HCT116 (cell line): ENCODE measurements around the gene CD82. TPM values are rescaled to one million over a fixed set of nuclear protein-coding genes. Genes with fewer than 3 reads are reported as not detected.

Source experiments
- ATAC-seq: fragments of 200-7000 bp; cut with Tn5 transposase; 2 replicates; pipeline ENCODE4 v1.9.1; 2020; ENCODE audit warnings: mild to moderate bottlenecking, moderate library complexity
- BruUV-seq: library from RNA; stranded (reverse); fragments of 400-500 nt; replicated peaks from 2 replicates; lab custom pipeline; 2021; lab: Mats Ljungman, UMichigan
- CTCF ChIA-PET: fragments of 300-600 bp; sonication (Branson Sonifier 250); formaldehyde crosslinking; loops from one replicate; lab custom pipeline; 2021; ENCODE audit warnings: antibody characterized with exemption; lab: Charles Lee
- POLR2A ChIA-PET: fragments of 300-600, 350-600 bp; sonication (Branson Sonifier 250); formaldehyde crosslinking; loops from one replicate; lab custom pipeline; 2021; ENCODE audit warnings: antibody characterized with exemption; lab: Charles Lee
- RAD21 ChIA-PET, 2 experiments: fragments of 300-600 bp; sonication (Branson Sonifier 250); formaldehyde crosslinking; loops; one replicate each; lab custom pipeline; 2023; ENCODE audit warnings: low total read pairs in 2 of 2; ENCODE audit not compliant: uncharacterized antibody in 2 of 2, unreplicated experiment in 2 of 2, low non-redundant PET in 1 of 2; lab: Charles Lee
- DNase-seq: peaks from one replicate; pipeline ENCODE4 v3.0.0-alpha.2; 2010; ENCODE audit warnings: low read depth, low spot score
- H2AFZ ChIP-seq: fragments of 200-600 bp; shearing (Covaris generic), sonication (generic); 2 replicates; pipeline ENCODE4 v1.6.1; 2017; ENCODE audit warnings: low read depth, mixed run types, mixed read lengths, antibody characterized with exemption, low read length; ENCODE audit not compliant: poor library complexity, severe bottlenecking
- H3K27ac ChIP-seq: 2 replicates; pipeline ENCODE4 v1.5.1; 2012; ENCODE audit warnings: low read depth, low read length
- H3K27me3 ChIP-seq: fragments of 200-600 bp; sonication (generic); 2 replicates; pipeline ENCODE4 v1.6.1; 2016; ENCODE audit warnings: mixed run types, low read length, mixed read lengths; ENCODE audit not compliant: insufficient read depth
- H3K36me3 ChIP-seq, 2 experiments: fragments of 200-500 bp in 1 of 2; fragments of 200-600 bp in 1 of 2; sonication (Bioruptor generic) in 1 of 2; sonication (generic) in 1 of 2; 2 replicates each; pipeline versions ENCODE4 v1.5.1 to v1.6.1; 2014 to 2016; ENCODE audit warnings: low read length in 2 of 2, inconsistent platforms in 1 of 2, mixed read lengths in 1 of 2, mixed run types in 1 of 2; ENCODE audit not compliant: insufficient read depth in 2 of 2, control insufficient read depth in 1 of 2
- H3K4me1 ChIP-seq, 2 experiments: fragments of 200-600 bp in 1 of 2; sonication (generic) in 1 of 2; 2 replicates each; pipeline versions ENCODE4 v1.5.1 to v1.6.1; 2012 to 2017; ENCODE audit warnings: low read length in 2 of 2, inconsistent platforms in 1 of 2, mild to moderate bottlenecking in 1 of 2, mixed read lengths in 1 of 2, mixed run types in 1 of 2, moderate library complexity in 1 of 2; ENCODE audit not compliant: insufficient read depth in 2 of 2, control insufficient read depth in 1 of 2
- H3K4me2 ChIP-seq: fragments of 200-600 bp; sonication (generic); 2 replicates; pipeline ENCODE4 v1.6.1; 2017; ENCODE audit warnings: mixed run types, low read length, mixed read lengths
- H3K4me3 ChIP-seq, 2 experiments: fragments of 200-600 bp in 1 of 2; sonication (generic) in 1 of 2; replicated peaks in 1 of 2; 2 replicates each; pipeline ENCODE4 v1.5.1; 2011 to 2016; ENCODE audit warnings: low read length in 2 of 2, control low read depth in 1 of 2, low read depth in 1 of 2, mild to moderate bottlenecking in 1 of 2, mixed read lengths in 1 of 2, mixed run types in 1 of 2
- H3K79me2 ChIP-seq: fragments of 200-600 bp; sonication (generic); 2 replicates; pipeline ENCODE4 v1.6.1; 2017; ENCODE audit warnings: mild to moderate bottlenecking, mixed run types, low read length, moderate library complexity, mixed read lengths; ENCODE audit not compliant: insufficient read depth
- H3K9ac ChIP-seq: fragments of 200-600 bp; sonication (generic); 2 replicates; pipeline ENCODE4 v1.6.1; 2016; ENCODE audit warnings: low read length, mixed read lengths
- H3K9me2 ChIP-seq: fragments of 200-600 bp; sonication (generic), shearing (Covaris generic); 2 replicates; pipeline ENCODE4 v1.6.1; 2017; ENCODE audit warnings: mixed run types, mild to moderate bottlenecking, moderate library complexity; ENCODE audit not compliant: insufficient read depth
- H3K9me3 ChIP-seq, 2 experiments: fragments of 200-500 bp in 1 of 2; fragments of 200-600 bp in 1 of 2; sonication (Bioruptor generic) in 1 of 2; sonication (generic) in 1 of 2; 2 replicates each; pipeline ENCODE4 v1.6.1; 2014 to 2017; ENCODE audit warnings: low read length in 2 of 2, mixed read lengths in 2 of 2, inconsistent platforms in 1 of 2, low read depth in 1 of 2, mild to moderate bottlenecking in 1 of 2, mixed run types in 1 of 2, moderate library complexity in 1 of 2; ENCODE audit not compliant: control insufficient read depth in 1 of 2, insufficient read depth in 1 of 2
- H4K20me1 ChIP-seq: fragments of 200-600 bp; sonication (generic), shearing (Covaris generic); 2 replicates; pipeline ENCODE4 v1.6.1; 2017; ENCODE audit warnings: mixed run types, mild to moderate bottlenecking, moderate library complexity; ENCODE audit not compliant: insufficient read depth
- CEBPB ChIP-seq: IDR thresholded peaks from 2 replicates; pipeline ENCODE4 v1.6.1; 2012; ENCODE audit warnings: low read depth
- CTCF ChIP-seq, 3 experiments: fragments of 200-600 bp in 1 of 3; sonication (generic) in 1 of 3; IDR thresholded peaks in 2 of 3; conservative IDR thresholded peaks in 1 of 3; 2 replicates each; pipeline ENCODE4 v1.5.1; 2012 to 2017; ENCODE audit warnings: low read depth in 2 of 3, low read length in 2 of 3, antibody characterized with exemption in 1 of 3, borderline replicate concordance in 1 of 3, control low read depth in 1 of 3, mild to moderate bottlenecking in 1 of 3, mixed read lengths in 1 of 3, mixed run types in 1 of 3, moderate library complexity in 1 of 3; ENCODE audit not compliant: insufficient read depth in 1 of 3
- ELF1 ChIP-seq: IDR thresholded peaks from 2 replicates; pipeline ENCODE4 v1.6.1; 2012; ENCODE audit warnings: low read depth, borderline replicate concordance
- EZH2 ChIP-seq: fragments of 200-600 bp; sonication (generic); IDR thresholded peaks from 2 replicates; pipeline ENCODE4 v1.6.1; 2017; ENCODE audit warnings: antibody characterized with exemption, mixed run types
- EZH2phosphoT487 ChIP-seq: fragments of 200-600 bp; IDR thresholded peaks from 2 replicates; pipeline ENCODE4 v1.6.1; 2018; ENCODE audit warnings: antibody characterized with exemption, borderline replicate concordance
- FOSL1 ChIP-seq: IDR thresholded peaks from 2 replicates; pipeline ENCODE4 v1.6.1; 2012; ENCODE audit warnings: low read depth
- POLR2A ChIP-seq: IDR thresholded peaks from 2 replicates; pipeline ENCODE4 v1.7.0; 2011; ENCODE audit warnings: borderline replicate concordance; ENCODE audit not compliant: insufficient read depth, insufficient read length; ENCODE audit errors: extremely low read depth
- POLR2AphosphoS5 ChIP-seq: IDR thresholded peaks from 2 replicates; pipeline ENCODE4 v1.6.1; 2011; ENCODE audit warnings: mild to moderate bottlenecking, low read depth, low read length, moderate library complexity
- RAD21 ChIP-seq: IDR thresholded peaks from 2 replicates; pipeline ENCODE4 v1.6.1; 2012; ENCODE audit warnings: low read depth, mild to moderate bottlenecking
- SIN3A ChIP-seq: IDR thresholded peaks from 2 replicates; pipeline ENCODE4 v1.6.1; 2012; ENCODE audit warnings: low read depth
- SRF ChIP-seq: IDR thresholded peaks from 2 replicates; pipeline ENCODE4 v1.6.1; 2012; ENCODE audit warnings: low read depth
- TCF7L2 ChIP-seq: IDR thresholded peaks from 2 replicates; pipeline ENCODE4 v1.7.0; 2011; ENCODE audit warnings: borderline replicate concordance, inconsistent platforms; ENCODE audit not compliant: insufficient read depth, insufficient read length; ENCODE audit errors: extremely low read depth
- YY1 ChIP-seq: IDR thresholded peaks from 2 replicates; pipeline ENCODE4 v1.6.1; 2011; ENCODE audit warnings: low read length, low read depth, moderate library complexity, mild to moderate bottlenecking; ENCODE audit not compliant: insufficient replicate concordance; ENCODE audit errors: extremely low read depth
- ZFX ChIP-seq: fragments of 450-650 bp; IDR thresholded peaks from 2 replicates; pipeline ENCODE4 v1.6.1; 2017
- intact Hi-C: fragments of 100-400 bp; cut with micrococcal nuclease; formaldehyde crosslinking; loops from 2 replicates; pipeline ENCODE4 v1.10.0; 2022
- total RNA-seq: library from RNA; stranded (reverse); gene quantifications from one replicate; pipeline ENCODE4 v1.2.1, GENCODE V29; 2021; ENCODE audit not compliant: unreplicated experiment
- TF ChIP-seq, protein P1 (sequence below): IDR thresholded peaks from 2 replicates; pipeline ENCODE4 v1.6.1; 2011; ENCODE audit warnings: mild to moderate bottlenecking, low read length, moderate library complexity; ENCODE audit not compliant: insufficient replicate concordance; ENCODE audit errors: extremely low read depth
- TF ChIP-seq, protein P2 (sequence below): IDR thresholded peaks from 2 replicates; pipeline ENCODE4 v1.6.1; 2012
- TF ChIP-seq, protein P3 (sequence below): IDR thresholded peaks from 2 replicates; pipeline ENCODE4 v1.6.1; 2012

The CD82 gene
- total RNA-seq, 1 experiment from 2014 or later = 16.7 TPM

DNA sequence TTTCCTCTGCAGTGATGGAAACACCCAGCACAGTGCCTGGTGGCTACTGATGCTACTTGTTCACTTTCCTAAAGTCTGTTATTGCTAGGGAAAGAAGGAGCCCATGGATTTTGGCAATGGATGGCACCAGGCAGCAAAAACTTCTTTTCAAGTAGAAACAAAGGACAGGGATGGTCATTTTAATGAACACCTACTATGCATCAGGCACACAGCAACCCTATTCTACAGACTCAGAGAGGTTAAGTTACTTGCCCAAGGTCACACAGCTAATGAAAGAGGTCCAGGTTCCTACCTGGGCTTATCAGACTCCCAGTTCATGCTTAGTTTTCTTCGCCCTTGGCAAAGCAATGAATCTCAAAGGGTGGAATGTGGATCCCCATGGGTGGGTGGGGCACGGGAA lies 36.9 kb upstream of the CD82 start:
- ChIA-PET RAD21 (no interaction called here), POLR2A (no interaction called here), CTCF (no interaction called here)
- Histone ChIP-seq H3K9me2 (no peaks in the 10 kb centered on the region), H3K9me3 (no peaks in the 10 kb centered on the region), H3K27ac (no peak overlapping the region), H4K20me1 (no peaks in the 10 kb centered on the region), H3K4me2 (no peak overlapping the region), H3K4me3 (no peak overlapping the region), H3K36me3 (no peaks in the 10 kb centered on the region), H2AFZ (no peak overlapping the region), H3K4me1 (peaks cover 0 to 7% of the 10 kb centered on the region in 2 experiments; a peak in 1 of 4 replicates), H3K79me2 (no peaks in the 10 kb centered on the region)
- ATAC-seq = no peak
- no peak for DNase-seq
- BruUV-seq = no TSS peak
- intact Hi-C loops = no loop called here
- TF ChIP-seq ELF1 = no peak
- TF ChIP-seq CEBPB = no peak
- TF ChIP-seq TCF7L2 = no peak
- no peak for TF ChIP-seq POLR2AphosphoS5
- TF ChIP-seq, protein P1, sequence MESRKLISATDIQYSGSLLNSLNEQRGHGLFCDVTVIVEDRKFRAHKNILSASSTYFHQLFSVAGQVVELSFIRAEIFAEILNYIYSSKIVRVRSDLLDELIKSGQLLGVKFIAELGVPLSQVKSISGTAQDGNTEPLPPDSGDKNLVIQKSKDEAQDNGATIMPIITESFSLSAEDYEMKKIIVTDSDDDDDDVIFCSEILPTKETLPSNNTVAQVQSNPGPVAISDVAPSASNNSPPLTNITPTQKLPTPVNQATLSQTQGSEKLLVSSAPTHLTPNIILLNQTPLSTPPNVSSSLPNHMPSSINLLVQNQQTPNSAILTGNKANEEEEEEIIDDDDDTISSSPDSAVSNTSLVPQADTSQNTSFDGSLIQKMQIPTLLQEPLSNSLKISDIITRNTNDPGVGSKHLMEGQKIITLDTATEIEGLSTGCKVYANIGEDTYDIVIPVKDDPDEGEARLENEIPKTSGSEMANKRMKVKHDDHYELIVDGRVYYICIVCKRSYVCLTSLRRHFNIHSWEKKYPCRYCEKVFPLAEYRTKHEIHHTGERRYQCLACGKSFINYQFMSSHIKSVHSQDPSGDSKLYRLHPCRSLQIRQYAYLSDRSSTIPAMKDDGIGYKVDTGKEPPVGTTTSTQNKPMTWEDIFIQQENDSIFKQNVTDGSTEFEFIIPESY = no peak
- TF ChIP-seq ZFX = no peak
- TF ChIP-seq, all 23 proteins: peak for 0
- no peaks in the 10 kb centered on the region for H3K27me3 ChIP-seq
- no peak overlapping the region for H3K9ac ChIP-seq

- H3K4me3 ChIP-seq = no peak overlapping the region
- CTCF ChIA-PET = no interaction called here
- TF ChIP-seq EZH2 (no peak), FOSL1 (no peak), ZFX (no peak), SRF (no peak), SIN3A (no peak), ELF1 (no peak), YY1 (no peak), EZH2phosphoT487 (no peak), RAD21 (no peak), POLR2A (no peak), CTCF (IDR thresholded peaks at IDR 0.05 in 2 of 3, conservative IDR thresholded peaks at IDR 0.05 in 1 of 3; ENCODE audit: borderline replicate concordance in 1 of 3, insufficient read depth in 1 of 3, low read depth in 2 of 3, low read length in 2 of 3) (no peak)
- TF ChIP-seq, protein P2, sequence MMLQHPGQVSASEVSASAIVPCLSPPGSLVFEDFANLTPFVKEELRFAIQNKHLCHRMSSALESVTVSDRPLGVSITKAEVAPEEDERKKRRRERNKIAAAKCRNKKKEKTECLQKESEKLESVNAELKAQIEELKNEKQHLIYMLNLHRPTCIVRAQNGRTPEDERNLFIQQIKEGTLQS = no peak
- TF ChIP-seq, protein P3, sequence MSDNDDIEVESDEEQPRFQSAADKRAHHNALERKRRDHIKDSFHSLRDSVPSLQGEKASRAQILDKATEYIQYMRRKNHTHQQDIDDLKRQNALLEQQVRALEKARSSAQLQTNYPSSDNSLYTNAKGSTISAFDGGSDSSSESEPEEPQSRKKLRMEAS = no peak
- ATAC-seq = no peak
- H3K36me3 ChIP-seq = no peaks in the 10 kb centered on the region
- intact Hi-C loops = no loop called here
- no peak overlapping the region for H3K27ac ChIP-seq
- H3K9ac ChIP-seq = no peak overlapping the region
- no peak for DNase-seq
- POLR2A ChIA-PET = no interaction called here
- no peaks in the 10 kb centered on the region for H3K27me3 ChIP-seq
- H3K4me1 ChIP-seq = peaks cover 0 to 5% of the 10 kb centered on the region in 2 experiments; a peak in 1 of 4 replicates
- H3K79me2 ChIP-seq = no peaks in the 10 kb centered on the region
- no peaks in the 10 kb centered on the region for H3K9me2 ChIP-seq
- H4K20me1 ChIP-seq = no peaks in the 10 kb centered on the region
- RAD21 ChIA-PET = no interaction called here
- H2AFZ ChIP-seq = no peak overlapping the region
- no peaks in the 10 kb centered on the region for H3K9me3 ChIP-seq
- no peak overlapping the region for H3K4me2 ChIP-seq
- BruUV-seq = no TSS peak
These were observed 35.5 kb upstream of the CD82 start for GRCh38 chr11:44529895-44530412.
